CD4-positive, alpha-beta T cell (primary cell): Measurements from ENCODE around the gene CDK6. TPM values are rescaled to one million over a fixed set of nuclear protein-coding genes. Genes with fewer than 3 reads are reported as not detected.

Source experiments
- ATAC-seq: fragments of 200-7000 bp; cut with Tn5 transposase; one replicate; pipeline ENCODE4 v1.10.0; 2022; ENCODE audit warnings: mild to moderate bottlenecking; ENCODE audit not compliant: poor library complexity
- CTCF ChIA-PET: fragments of 350-600 bp; sonication (Branson Sonifier 250); formaldehyde crosslinking; loops from one replicate; lab custom pipeline; 2021; ENCODE audit warnings: antibody characterized with exemption, inconsistent platforms; lab: Charles Lee
- POLR2A ChIA-PET: fragments of 350-600 bp; sonication (Branson Sonifier 250); formaldehyde crosslinking; loops from one replicate; lab custom pipeline; 2021; ENCODE audit warnings: antibody characterized with exemption, inconsistent platforms; lab: Charles Lee
- DNase-seq, 14 experiments: peaks; one replicate each; pipeline ENCODE4 v3.0.0-alpha.2; 2013 to 2020; ENCODE audit warnings: mixed read lengths in 2 of 14
- H3K27ac ChIP-seq, 2 donors: one replicate each; pipeline versions ENCODE4 v1.5.1 to v1.7.0; 2013; ENCODE audit warnings: low read length in 2 of 2, low read depth in 1 of 2, mild to moderate bottlenecking in 1 of 2
- H3K27me3 ChIP-seq, 2 experiments: 1 replicate in 1 of 2; 2 replicates in 1 of 2; pipeline versions ENCODE4 v1.6.1 to v1.7.0; 2013; ENCODE audit warnings: low read length in 2 of 2, control low read depth in 1 of 2, mild to moderate bottlenecking in 1 of 2, moderate library complexity in 1 of 2; ENCODE audit not compliant: insufficient read depth in 2 of 2, control insufficient read depth in 1 of 2
- H3K36me3 ChIP-seq: one replicate; pipeline ENCODE4 v1.6.1; 2013; ENCODE audit warnings: low read length, control low read depth; ENCODE audit not compliant: insufficient read depth
- H3K4me1 ChIP-seq: one replicate; pipeline ENCODE4 v1.6.1; 2013; ENCODE audit warnings: low read length, control low read depth; ENCODE audit not compliant: insufficient read depth
- H3K4me3 ChIP-seq: one replicate; pipeline ENCODE4 v1.5.1; 2013; ENCODE audit warnings: mild to moderate bottlenecking, low read length, moderate library complexity
- H3K9me3 ChIP-seq, 2 experiments: 1 replicate in 1 of 2; 2 replicates in 1 of 2; pipeline versions ENCODE4 v1.6.1 to v1.7.0; 2013; ENCODE audit warnings: low read length in 2 of 2, mild to moderate bottlenecking in 2 of 2, control low read depth in 1 of 2, moderate library complexity in 1 of 2; ENCODE audit not compliant: control insufficient read depth in 1 of 2, insufficient read depth in 1 of 2
- H3K27ac Mint-ChIP-seq: one replicate; pipeline ENCODE4 v1.8.0; 2020; ENCODE audit warnings: mixed read lengths
- H3K27me3 Mint-ChIP-seq: one replicate; pipeline ENCODE4 v1.8.0; 2021; ENCODE audit warnings: mixed read lengths
- H3K36me3 Mint-ChIP-seq: one replicate; pipeline ENCODE4 v1.8.0; 2021; ENCODE audit warnings: low read depth, mixed read lengths
- H3K4me1 Mint-ChIP-seq: one replicate; pipeline ENCODE4 v1.8.0; 2021; ENCODE audit warnings: low read depth, mixed read lengths
- H3K4me3 Mint-ChIP-seq: one replicate; pipeline ENCODE4 v1.8.0; 2020; ENCODE audit warnings: mild to moderate bottlenecking, mixed read lengths
- H3K9me3 Mint-ChIP-seq: one replicate; pipeline ENCODE4 v1.8.0; 2020; ENCODE audit warnings: mixed read lengths
- CTCF ChIP-seq: fragments of 200-600 bp; IDR thresholded peaks from one replicate; pipeline ENCODE4 v1.8.0; 2022; ENCODE audit warnings: antibody characterized with exemption, mild to moderate bottlenecking
- intact Hi-C, 2 experiments: fragments of 100-400 bp; cut with DNase I in 1 of 2; cut with micrococcal nuclease in 1 of 2; formaldehyde crosslinking; loops; one replicate each; pipeline versions ENCODE4 v1.15.1 to v1.9.0; 2023 to 2025; cut with DNase I, micrococcal nuclease
- total RNA-seq, 174 experiments: library from RNA in 2 of 174; stranded (reverse) in 2 of 174; gene quantifications; one replicate each; pipeline ENCODE4 v1.2.3 and lab custom pipeline; 2021 to 2026

CDK6 gene
- total RNA-seq, 2 experiments from 2014 or later: 13.0 to 13.7 TPM

GRCh38 chr7:92854501-92855238, 18.3 kb upstream of the CDK6 start:
- Histone ChIP-seq H3K36me3 (no peaks in the 10 kb centered on the region), H3K9me3 (no peaks in the 10 kb centered on the region), H3K27me3 (peaks cover 0 to 4% of the 10 kb centered on the region in 2 experiments), H3K27ac (no peak overlapping the region), H3K4me3 (no peak overlapping the region), H3K4me1 (no peaks in the 10 kb centered on the region)
- H3K36me3 Mint-ChIP-seq: no peaks in the 10 kb centered on the region
- no peak for DNase-seq
- ATAC-seq: no peak
- intact Hi-C loops: no loop called here
- H3K27me3 Mint-ChIP-seq: no peaks in the 10 kb centered on the region
- no peaks in the 10 kb centered on the region for H3K4me1 Mint-ChIP-seq
- ChIA-PET CTCF (interaction anchor here (1.5 kb wide), 1 partner anchor 19 kb away, joined by 4 read pairs; the partner anchor contains the start of gene CDK6), POLR2A (no interaction called here)
- no peak overlapping the region for H3K4me3 Mint-ChIP-seq
- H3K27ac Mint-ChIP-seq: no peak overlapping the region
- TF ChIP-seq CTCF: no peak
- no peaks in the 10 kb centered on the region for H3K9me3 Mint-ChIP-seq

GRCh38 chr7:92851732-92852131, 15.4 kb upstream of the CDK6 start:
- H3K36me3 Mint-ChIP-seq: no peaks in the 10 kb centered on the region
- CTCF ChIA-PET: interaction anchor here (0.7 kb wide), 1 partner anchor 29 kb away, joined by 5 read pairs; no protein-coding TSS in a partner anchor
- Histone ChIP-seq H3K4me1 (no peaks in the 10 kb centered on the region), H3K27ac (no peak overlapping the region), H3K27me3 (peaks cover 0 to 4% of the 10 kb centered on the region in 2 experiments), H3K4me3 (no peak overlapping the region), H3K36me3 (no peaks in the 10 kb centered on the region), H3K9me3 (no peaks in the 10 kb centered on the region)
- TF ChIP-seq CTCF: no peak
- H3K4me3 Mint-ChIP-seq: no peak overlapping the region
- no peaks in the 10 kb centered on the region for H3K9me3 Mint-ChIP-seq
- peaks cover 5% of the 10 kb centered on the region for H3K4me1 Mint-ChIP-seq
- POLR2A ChIA-PET: no interaction called here
- intact Hi-C loops: no loop called here
- H3K27me3 Mint-ChIP-seq: peaks cover 8% of the 10 kb centered on the region
- no peak for DNase-seq
- ATAC-seq: no peak
- no peak overlapping the region for H3K27ac Mint-ChIP-seq

GRCh38 chr7:92850516-92850915, 14.1 kb upstream of the CDK6 start:
- no peaks in the 10 kb centered on the region for H3K36me3 ChIP-seq
- peaks cover 0 to 4% of the 10 kb centered on the region in 2 experiments for H3K27me3 ChIP-seq
- intact Hi-C loops: no loop called here
- no peaks in the 10 kb centered on the region for H3K9me3 Mint-ChIP-seq
- H3K27ac Mint-ChIP-seq: no peak overlapping the region
- ATAC-seq: no peak
- ChIA-PET POLR2A (no interaction called here), CTCF (no interaction called here)
- DNase-seq: no peak
- H3K4me1 ChIP-seq: no peaks in the 10 kb centered on the region
- no peaks in the 10 kb centered on the region for H3K9me3 ChIP-seq
- no peak overlapping the region for H3K4me3 Mint-ChIP-seq
- no peaks in the 10 kb centered on the region for H3K36me3 Mint-ChIP-seq
- no peak overlapping the region for H3K27ac ChIP-seq
- peaks cover 8% of the 10 kb centered on the region for H3K27me3 Mint-ChIP-seq
- peaks cover 5% of the 10 kb centered on the region for H3K4me1 Mint-ChIP-seq
- no peak overlapping the region for H3K4me3 ChIP-seq
- no peak for TF ChIP-seq CTCF
